Measurements from ENCODE around the gene PTGR1.

GRCh38 chr9:111598733-111599091, 735 bp downstream of the PTGR1 start:
- TF ChIP-seq EZH2 (IDR thresholded peaks at IDR 0.05; ENCODE audit: insufficient read depth, poor library complexity, severe bottlenecking): no peak
- no peak for TF ChIP-seq EZH2phosphoT487 (IDR thresholded peaks at IDR 0.05; ENCODE audit: insufficient read depth, low read depth)
